ENCODE measurements around the gene ZNF107.

DNA sequence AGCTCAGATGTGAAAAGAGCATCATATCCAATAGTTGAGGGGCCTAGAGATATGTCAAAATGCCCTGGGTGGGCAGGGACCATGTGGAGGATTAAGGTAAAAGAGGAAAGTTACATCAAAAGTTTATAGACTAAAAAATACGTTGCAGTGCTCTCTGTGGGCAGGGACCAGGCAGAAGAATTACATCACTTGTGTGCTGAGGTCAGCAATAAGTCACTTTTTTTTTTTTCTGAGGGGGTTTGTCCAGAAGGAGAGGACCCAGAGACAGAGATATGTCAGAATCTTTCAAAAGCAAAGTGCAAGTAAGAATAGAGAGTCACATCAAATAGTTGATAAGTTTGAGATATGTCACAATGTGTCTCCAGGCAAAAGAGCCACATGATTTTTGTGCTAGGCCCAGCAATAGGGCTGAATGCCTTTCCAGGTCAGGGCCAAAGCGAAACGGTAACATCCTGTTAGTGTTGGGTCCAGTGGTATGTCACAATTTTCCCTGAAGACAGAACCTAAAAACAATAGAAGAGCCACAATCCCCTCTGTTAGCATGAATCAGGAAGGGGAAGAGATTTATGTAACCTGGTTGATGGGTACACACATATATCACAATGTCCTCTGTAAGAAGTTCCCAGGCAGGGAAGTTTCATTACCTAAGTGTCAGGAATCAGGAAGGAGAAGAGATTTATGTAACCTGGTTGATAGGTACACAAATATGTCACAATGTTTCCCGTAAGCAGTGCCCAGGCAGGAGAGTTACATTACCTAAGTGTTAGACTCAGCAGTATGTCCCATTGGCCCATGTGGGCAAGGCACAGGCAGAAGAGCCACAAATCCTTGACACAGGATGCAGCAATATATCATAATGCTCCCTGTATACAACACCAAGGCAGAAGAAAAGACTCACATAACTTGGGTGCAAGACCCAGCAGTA is 28.1 kb upstream of the ZNF107 start:
- TF ChIP-seq, protein P1, sequence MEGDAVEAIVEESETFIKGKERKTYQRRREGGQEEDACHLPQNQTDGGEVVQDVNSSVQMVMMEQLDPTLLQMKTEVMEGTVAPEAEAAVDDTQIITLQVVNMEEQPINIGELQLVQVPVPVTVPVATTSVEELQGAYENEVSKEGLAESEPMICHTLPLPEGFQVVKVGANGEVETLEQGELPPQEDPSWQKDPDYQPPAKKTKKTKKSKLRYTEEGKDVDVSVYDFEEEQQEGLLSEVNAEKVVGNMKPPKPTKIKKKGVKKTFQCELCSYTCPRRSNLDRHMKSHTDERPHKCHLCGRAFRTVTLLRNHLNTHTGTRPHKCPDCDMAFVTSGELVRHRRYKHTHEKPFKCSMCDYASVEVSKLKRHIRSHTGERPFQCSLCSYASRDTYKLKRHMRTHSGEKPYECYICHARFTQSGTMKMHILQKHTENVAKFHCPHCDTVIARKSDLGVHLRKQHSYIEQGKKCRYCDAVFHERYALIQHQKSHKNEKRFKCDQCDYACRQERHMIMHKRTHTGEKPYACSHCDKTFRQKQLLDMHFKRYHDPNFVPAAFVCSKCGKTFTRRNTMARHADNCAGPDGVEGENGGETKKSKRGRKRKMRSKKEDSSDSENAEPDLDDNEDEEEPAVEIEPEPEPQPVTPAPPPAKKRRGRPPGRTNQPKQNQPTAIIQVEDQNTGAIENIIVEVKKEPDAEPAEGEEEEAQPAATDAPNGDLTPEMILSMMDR (IDR thresholded peaks at IDR 0.05; ENCODE audit: insufficient read depth, low read depth, low read length), result no peak
- no peak for TF ChIP-seq EZH2 (IDR thresholded peaks at IDR 0.05; ENCODE audit: insufficient read depth, low read length)
